Progenitor cell of endocrine pancreas (in vitro differentiated cells): Measurements from ENCODE around the gene FASTKD1. TPM values are rescaled to one million over a fixed set of nuclear protein-coding genes. Genes with fewer than 3 reads are reported as not detected.
"Not testable (repeated sequence)": the region's sequence is repeated elsewhere in the genome, so short reads cannot be mapped to it uniquely, and the experiment has no call there.

Experiments used
- DNase-seq: peaks from one replicate; pipeline ENCODE4 v3.0.0; 2021; ENCODE audit warnings: low spot score; ENCODE audit not compliant: unreplicated experiment
- H3K27ac Mint-ChIP-seq: 2 replicates; pipeline ENCODE4 v1.8.0; 2021; ENCODE audit warnings: mild to moderate bottlenecking, moderate library complexity, mixed read lengths
- H3K27me3 Mint-ChIP-seq: 2 replicates; pipeline ENCODE4 v1.8.0; 2021; ENCODE audit warnings: mixed read lengths
- H3K36me3 Mint-ChIP-seq: 2 replicates; pipeline ENCODE4 v1.8.0; 2022; ENCODE audit warnings: mixed read lengths; ENCODE audit not compliant: insufficient read depth
- H3K4me1 Mint-ChIP-seq: 2 replicates; pipeline ENCODE4 v1.8.0; 2021; ENCODE audit warnings: low read depth, mixed read lengths
- H3K4me3 Mint-ChIP-seq: 2 replicates; pipeline ENCODE4 v1.8.0; 2021; ENCODE audit warnings: low read depth, mild to moderate bottlenecking, moderate library complexity, mixed read lengths
- H3K9me3 Mint-ChIP-seq: 2 replicates; pipeline ENCODE4 v1.8.0; 2021; ENCODE audit warnings: low read depth, mixed read lengths
- CTCF ChIP-seq: fragments of 200-600 bp; sonication (generic); IDR thresholded peaks from one replicate; pipeline ENCODE4 v1.5.0; 2021; ENCODE audit warnings: antibody characterized with exemption, mild to moderate bottlenecking; ENCODE audit not compliant: unreplicated experiment
- total RNA-seq: library from RNA; stranded (reverse); gene quantifications from 2 replicates; pipeline ENCODE4 v1.2.1, GENCODE V29; 2021

The FASTKD1 gene
- total RNA-seq, 1 donor from 2014 or later = 46.4 TPM

GRCh38 chr2:169573974-169574299, 272 bp upstream of the FASTKD1 start:
- DNase-seq = no peak
- Mint-ChIP-seq H3K4me3 (peak overlapping the region; percentile 98), H3K27ac (peak overlapping the region; percentile 95), H3K36me3 (peaks cover 3% of the 10 kb centered on the region), H3K4me1 (peaks cover 12% of the 10 kb centered on the region), H3K27me3 (peaks cover 7% of the 10 kb centered on the region), H3K9me3 (no peaks in the 10 kb centered on the region)
- no peak for TF ChIP-seq CTCF

GRCh38 chr2:169572821-169573159, 875 bp downstream of the FASTKD1 start:
- Mint-ChIP-seq H3K9me3 (no peaks in the 10 kb centered on the region), H3K27ac (peak overlapping the region; percentile 95), H3K36me3 (peaks cover 5% of the 10 kb centered on the region), H3K4me1 (peaks cover 12% of the 10 kb centered on the region), H3K4me3 (peak overlapping the region; percentile 98), H3K27me3 (peaks cover 3% of the 10 kb centered on the region)
- DNase-seq = no peak
- no peak for TF ChIP-seq CTCF

GRCh38 chr2:169572189-169572588, 1.5 kb downstream of the FASTKD1 start:
- no peaks in the 10 kb centered on the region for H3K27me3 Mint-ChIP-seq
- no peak overlapping the region for H3K4me3 Mint-ChIP-seq
- H3K27ac Mint-ChIP-seq = no peak overlapping the region
- TF ChIP-seq CTCF = no peak
- H3K36me3 Mint-ChIP-seq = peaks cover 5% of the 10 kb centered on the region
- H3K4me1 Mint-ChIP-seq = peaks cover 12% of the 10 kb centered on the region
- no peaks in the 10 kb centered on the region for H3K9me3 Mint-ChIP-seq
- no peak for DNase-seq

GRCh38 chr2:169571571-169571970, 2.1 kb downstream of the FASTKD1 start:
- no peak for DNase-seq
- peak overlapping the region; percentile 4 for H3K4me3 Mint-ChIP-seq
- H3K27me3 Mint-ChIP-seq = no peaks in the 10 kb centered on the region
- no peaks in the 10 kb centered on the region for H3K9me3 Mint-ChIP-seq
- no peak overlapping the region for H3K27ac Mint-ChIP-seq
- H3K36me3 Mint-ChIP-seq = peaks cover 5% of the 10 kb centered on the region
- no peak for TF ChIP-seq CTCF
- peaks cover 12% of the 10 kb centered on the region for H3K4me1 Mint-ChIP-seq

GRCh38 chr2:169570752-169571151, 2.9 kb downstream of the FASTKD1 start:
- DNase-seq, H3K27me3 Mint-ChIP-seq, H3K9me3 Mint-ChIP-seq, H3K4me3 Mint-ChIP-seq, H3K27ac Mint-ChIP-seq, H3K36me3 Mint-ChIP-seq: not testable (repeated sequence)
- peaks cover 12% of the 10 kb centered on the region for H3K4me1 Mint-ChIP-seq

GRCh38 chr2:169569948-169570347, 3.7 kb downstream of the FASTKD1 start:
- no peaks in the 10 kb centered on the region for H3K27me3 Mint-ChIP-seq
- H3K4me1 Mint-ChIP-seq = peaks cover 12% of the 10 kb centered on the region
- no peak overlapping the region for H3K27ac Mint-ChIP-seq
- no peaks in the 10 kb centered on the region for H3K9me3 Mint-ChIP-seq
- no peak for TF ChIP-seq CTCF
- peaks cover 11% of the 10 kb centered on the region for H3K36me3 Mint-ChIP-seq
- no peak overlapping the region for H3K4me3 Mint-ChIP-seq
- no peak for DNase-seq
